Right lobe of liver (tissue), 6 donors: ENCODE results near the gene ASB18. TPM values are rescaled to one million over a fixed set of nuclear protein-coding genes. Genes with fewer than 3 reads are reported as not detected.

ENCODE experiments used
- ATAC-seq, 4 donors: fragments of 200-7000 bp; cut with Tn5 transposase; one replicate each; pipeline ENCODE4 v1.9.1; 2020; ENCODE audit warnings: mild to moderate bottlenecking in 4 of 4, moderate library complexity in 4 of 4
- DNase-seq, 3 donors: peaks; one replicate each; pipeline ENCODE4 v3.0.0-alpha.2; 2020
- H3K27ac ChIP-seq, 3 donors: fragments of 200-600 bp; one replicate each; pipeline ENCODE4 v1.8.0; 2022
- H3K27me3 ChIP-seq, 2 donors: fragments of 200-600 bp; one replicate each; pipeline ENCODE4 v1.8.0; 2022
- H3K36me3 ChIP-seq, 4 donors: fragments of 200-600 bp; sonication (generic) in 1 of 4; one replicate each; pipeline versions ENCODE4 v1.5.1 to v1.8.0; 2017 to 2022; ENCODE audit warnings: control low read depth in 1 of 4
- H3K4me1 ChIP-seq, 4 donors: fragments of 200-600 bp; sonication (generic) in 1 of 4; one replicate each; pipeline versions ENCODE4 v1.5.1 to v1.8.0; 2017 to 2022; ENCODE audit warnings: control low read depth in 1 of 4
- H3K4me3 ChIP-seq, 3 donors: fragments of 200-600 bp; one replicate each; pipeline ENCODE4 v1.8.0; 2022
- H3K9me3 ChIP-seq, 4 donors: fragments of 200-600 bp; sonication (generic) in 1 of 4; one replicate each; pipeline versions ENCODE4 v1.5.1 to v1.8.0; 2017 to 2022; ENCODE audit warnings: control low read depth in 1 of 4
- CTCF ChIP-seq, 4 donors: fragments of 200-600 bp in 3 of 4; fragments of 450-650 bp in 1 of 4; IDR thresholded peaks; one replicate each; pipeline versions ENCODE4 v1.5.1 to v1.8.0; 2016 to 2022; ENCODE audit warnings: antibody characterized with exemption in 4 of 4, mild to moderate bottlenecking in 2 of 4
- POLR2A ChIP-seq: fragments of 450-650 bp; IDR thresholded peaks from one replicate; pipeline ENCODE4 v1.6.1; 2017; ENCODE audit warnings: antibody characterized with exemption, mild to moderate bottlenecking
- WGBS: methylation state at CpG from one replicate; pipeline ENCODE4 v1.1.6; 2018; ENCODE audit warnings: low coverage, low lambda C conversion rate; ENCODE audit not compliant: insufficient coverage; ENCODE audit errors: missing lambda C conversion rate; 5-methylcytosine and 5-hydroxymethylcytosine counted together
- intact Hi-C, 2 donors: fragments of 100-400 bp; cut with DNase I; formaldehyde crosslinking; loops; one replicate each; pipeline versions ENCODE4 v1.11.2 to v1.14.1; 2022
- total RNA-seq, 6 experiments: library from RNA; depleted of rRNA in 2 of 6; stranded (reverse); fragments of >200 nt in 2 of 6; fragmentation: NEBNext Ultra II Directional in 3 of 6; extraction: Animal tissue kit (Norgen Biotek cat#: 25700) in 3 of 6; gene quantifications; one replicate each; pipeline versions ENCODE4 v1.1.0 to v1.2.4, GENCODE V29; 2016 to 2023
- donor health status: DM: no; HTN: yes; CAD: no.
- donor health status: DM: no; HTN: no; CAD: no.
- donor health status: DM: no; HTN: no; CAD: no.
- donor health status: DM: no; HTN: yes; CAD: no.
- donor health status: DM: no; HTN: yes; CAD: no.

Gene ASB18
- total RNA-seq, 6 experiments from 2014 or later, result not detected

GRCh38 chr2:236302555-236302954 lies 38.3 kb upstream of the ASB18 start:
- Histone ChIP-seq H3K4me3 (no peak overlapping the region), H3K27ac (no peak overlapping the region), H3K36me3 (no peaks in the 10 kb centered on the region), H3K4me1 (no peaks in the 10 kb centered on the region), H3K27me3 (no peaks in the 10 kb centered on the region), H3K9me3 (no peaks in the 10 kb centered on the region)
- intact Hi-C loops, result no loop called here
- 71% methylated on average over 5 of the region's 6 CpGs for WGBS
- TF ChIP-seq POLR2A (no peak), CTCF (IDR thresholded peaks at IDR 0.05) (no peak)
- ATAC-seq, result no peak
- no peak for DNase-seq

GRCh38 chr2:236298924-236299475 lies 34.8 kb upstream of the ASB18 start:
- ATAC-seq (no peak), DNase-seq (no peak)
- Histone ChIP-seq H3K27me3 (no peaks in the 10 kb centered on the region), H3K36me3 (no peaks in the 10 kb centered on the region), H3K9me3 (no peaks in the 10 kb centered on the region), H3K4me1 (no peaks in the 10 kb centered on the region), H3K4me3 (no peak overlapping the region), H3K27ac (no peak overlapping the region)
- 80% methylated on average over 1 of the region's 11 CpGs for WGBS
- intact Hi-C loops, result no loop called here
- TF ChIP-seq POLR2A, result no peak

- intact Hi-C loops, result no loop called here
- no peak for TF ChIP-seq POLR2A
- TF ChIP-seq CTCF (IDR thresholded peaks at IDR 0.05), result no peak
- Histone ChIP-seq H3K4me1 (no peaks in the 10 kb centered on the region), H3K27me3 (no peaks in the 10 kb centered on the region), H3K27ac (no peak overlapping the region), H3K4me3 (no peak overlapping the region), H3K36me3 (no peaks in the 10 kb centered on the region), H3K9me3 (no peaks in the 10 kb centered on the region)
- DNase-seq (no peak), ATAC-seq (no peak)
- 57% methylated on average over 6 of the region's 8 CpGs for WGBS
Measured at GRCh38 chr2:236295481-236295880, 31.3 kb upstream of the ASB18 start.

- WGBS, result 70% methylated on average over 9 of the region's 9 CpGs
- DNase-seq, result no peak
- no peak for ATAC-seq
Measured at GRCh38 chr2:236294647-236295046, 30.4 kb upstream of the ASB18 start.

More at GRCh38 chr2:236294647-236295046, 30.4 kb upstream of the ASB18 start:
- Histone ChIP-seq H3K4me3 (no peak overlapping the region), H3K9me3 (no peaks in the 10 kb centered on the region), H3K27ac (no peak overlapping the region), H3K36me3 (no peaks in the 10 kb centered on the region), H3K4me1 (no peaks in the 10 kb centered on the region), H3K27me3 (no peaks in the 10 kb centered on the region)
- intact Hi-C loops, result no loop called here
- TF ChIP-seq CTCF (IDR thresholded peaks at IDR 0.05) (no peak), POLR2A (no peak)
